ENCODE data around the gene GPR39. TPM values are rescaled to one million over a fixed set of nuclear protein-coding genes. Genes with fewer than 3 reads are reported as not detected.

Gene GPR39
- total and polyA plus RNA-seq, 4 donors = 0.23 to 0.42 TPM; not detected in 2

DNA sequence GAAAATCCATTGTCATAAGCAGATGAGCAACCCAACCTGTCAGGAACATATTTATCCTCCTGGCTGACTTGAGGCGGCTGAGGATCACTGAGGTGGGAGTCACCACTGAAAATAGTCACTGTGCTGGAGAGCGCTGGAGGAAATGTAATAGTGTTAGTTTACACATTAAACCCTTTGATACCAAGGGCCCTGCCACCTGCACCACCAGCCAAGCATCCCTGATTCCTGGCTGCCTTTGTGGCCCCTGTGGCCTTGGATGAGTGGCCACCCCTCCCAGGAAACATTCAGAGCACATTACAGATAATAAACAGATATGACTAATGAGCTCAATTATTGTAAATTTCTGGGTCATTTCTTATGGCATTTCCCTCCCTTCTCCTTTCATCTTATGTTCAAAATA is 147.5 kb downstream of the GPR39 start:
- intact Hi-C loops (cut with DNase I) = no loop called here
- no peaks in the 10 kb centered on the region for H3K4me1 ChIP-seq (ENCODE audit: control insufficient read depth in 1 of 2, insufficient read depth in 2 of 2, low read length in 2 of 2)
- no peak overlapping the region for H3K27ac ChIP-seq (ENCODE audit: low read depth in 1 of 2, low read length in 2 of 2)
- no peaks in the 10 kb centered on the region for H3K27me3 ChIP-seq (ENCODE audit: control insufficient read depth in 1 of 2, insufficient read depth in 2 of 2, low read length in 1 of 2)
- DNase-seq = no peak
- no peak overlapping the region for H3K4me3 ChIP-seq (ENCODE audit: low read length in 2 of 2)
- no peaks in the 10 kb centered on the region for H3K9me3 ChIP-seq (ENCODE audit: control insufficient read depth, low read length)
- H3K36me3 ChIP-seq (ENCODE audit: control insufficient read depth in 1 of 2, insufficient read depth in 2 of 2, low read length in 1 of 2) = no peaks in the 10 kb centered on the region
- WGBS, 2 donors = 94 to 95% methylated on average over 2 of the region's 2 CpGs
- ATAC-seq (ENCODE audit: low FRiP score) = no peak

DNA sequence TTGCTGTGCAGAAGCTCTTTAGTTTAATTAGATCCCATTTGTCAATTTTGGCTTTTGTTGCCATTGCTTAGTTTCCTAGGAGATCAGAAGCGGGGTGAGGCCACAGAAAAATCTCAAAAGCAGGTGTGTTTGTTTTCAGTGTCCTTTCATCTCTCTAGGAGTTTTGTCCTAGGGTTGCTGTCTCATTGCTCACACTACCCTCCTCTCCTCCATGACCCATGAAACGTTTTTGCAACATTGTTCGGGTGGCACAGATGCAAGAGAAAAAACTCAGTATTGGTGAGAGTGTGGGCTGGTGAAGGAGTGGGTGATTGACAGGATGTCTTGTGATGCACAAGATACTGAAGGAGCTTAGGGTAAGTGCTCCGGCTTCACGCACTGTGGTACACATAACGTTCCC is 149.8 kb downstream of the GPR39 start:
- no peak for DNase-seq

DNA sequence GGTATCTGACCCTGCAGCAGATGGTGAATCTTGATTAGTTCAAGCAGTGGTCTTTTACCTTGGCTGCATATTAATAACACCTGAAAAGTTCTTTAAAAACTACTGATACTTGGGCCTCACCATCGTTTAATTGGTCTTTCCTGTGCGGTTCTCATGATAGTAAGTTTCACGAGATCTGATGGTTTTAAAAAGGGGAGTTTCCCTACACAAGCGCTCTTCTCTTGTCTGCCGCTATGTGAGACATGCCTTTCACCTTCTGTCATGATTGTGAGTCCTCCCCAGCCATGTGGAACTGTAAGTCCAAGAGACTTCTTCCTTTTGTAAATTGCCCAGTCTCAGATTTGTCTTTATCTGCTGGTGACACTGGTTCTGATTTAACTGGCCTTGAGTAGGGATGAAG is 151.1 kb downstream of the GPR39 start:
- H3K27me3 ChIP-seq (ENCODE audit: control insufficient read depth in 1 of 2, insufficient read depth in 2 of 2, low read length in 1 of 2) = no peaks in the 10 kb centered on the region
- ATAC-seq (ENCODE audit: low FRiP score) (no peak), DNase-seq (no peak)
- H3K9me3 ChIP-seq (ENCODE audit: control insufficient read depth, low read length) = no peaks in the 10 kb centered on the region
- WGBS, 2 donors = 86 to 91% methylated on average over 5 of the region's 5 CpGs
- no peak overlapping the region for H3K27ac ChIP-seq (ENCODE audit: low read depth in 1 of 2, low read length in 2 of 2)
- no peaks in the 10 kb centered on the region for H3K4me1 ChIP-seq (ENCODE audit: control insufficient read depth in 1 of 2, insufficient read depth in 2 of 2, low read length in 2 of 2)
- H3K36me3 ChIP-seq (ENCODE audit: control insufficient read depth in 1 of 2, insufficient read depth in 2 of 2, low read length in 1 of 2) = no peaks in the 10 kb centered on the region
- no peak overlapping the region for H3K4me3 ChIP-seq (ENCODE audit: low read length in 2 of 2)
- intact Hi-C loops (cut with DNase I) = no loop called here

More for the DNA sequence above, 149.8 kb downstream of the GPR39 start:
- Histone ChIP-seq H3K27ac (ENCODE audit: low read depth in 1 of 2, low read length in 2 of 2) (no peak overlapping the region), H3K9me3 (ENCODE audit: control insufficient read depth, low read length) (no peaks in the 10 kb centered on the region), H3K4me1 (ENCODE audit: control insufficient read depth in 1 of 2, insufficient read depth in 2 of 2, low read length in 2 of 2) (no peaks in the 10 kb centered on the region), H3K27me3 (ENCODE audit: control insufficient read depth in 1 of 2, insufficient read depth in 2 of 2, low read length in 1 of 2) (no peaks in the 10 kb centered on the region), H3K36me3 (ENCODE audit: control insufficient read depth in 1 of 2, insufficient read depth in 2 of 2, low read length in 1 of 2) (no peaks in the 10 kb centered on the region), H3K4me3 (ENCODE audit: low read length in 2 of 2) (no peak overlapping the region)
- 74 to 82% methylated on average over 6 of the region's 6 CpGs for WGBS, 2 donors
- ATAC-seq (ENCODE audit: low FRiP score) = no peak
- intact Hi-C loops (cut with DNase I) = no loop called here

DNA sequence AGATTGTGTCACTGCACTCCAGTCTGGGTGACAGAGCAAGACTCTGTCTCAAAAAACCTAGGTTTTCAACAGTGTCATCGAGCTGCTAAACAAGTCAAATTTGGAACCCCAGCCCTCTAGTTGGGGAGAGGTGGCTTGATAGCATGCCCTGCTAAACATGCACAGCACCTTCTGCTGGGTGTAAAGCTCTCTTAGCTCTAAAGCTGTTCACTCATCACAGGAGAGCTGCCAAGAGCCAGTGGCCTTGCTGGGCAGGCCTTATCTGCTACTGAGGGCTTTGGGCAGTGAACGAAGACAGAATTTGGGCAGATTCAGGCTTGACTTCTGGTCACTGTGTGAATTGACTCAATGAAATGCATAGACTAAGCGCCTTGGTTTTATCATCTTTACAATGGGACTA is 152.1 kb downstream of the GPR39 start:
- DNase-seq = no peak

DNA sequence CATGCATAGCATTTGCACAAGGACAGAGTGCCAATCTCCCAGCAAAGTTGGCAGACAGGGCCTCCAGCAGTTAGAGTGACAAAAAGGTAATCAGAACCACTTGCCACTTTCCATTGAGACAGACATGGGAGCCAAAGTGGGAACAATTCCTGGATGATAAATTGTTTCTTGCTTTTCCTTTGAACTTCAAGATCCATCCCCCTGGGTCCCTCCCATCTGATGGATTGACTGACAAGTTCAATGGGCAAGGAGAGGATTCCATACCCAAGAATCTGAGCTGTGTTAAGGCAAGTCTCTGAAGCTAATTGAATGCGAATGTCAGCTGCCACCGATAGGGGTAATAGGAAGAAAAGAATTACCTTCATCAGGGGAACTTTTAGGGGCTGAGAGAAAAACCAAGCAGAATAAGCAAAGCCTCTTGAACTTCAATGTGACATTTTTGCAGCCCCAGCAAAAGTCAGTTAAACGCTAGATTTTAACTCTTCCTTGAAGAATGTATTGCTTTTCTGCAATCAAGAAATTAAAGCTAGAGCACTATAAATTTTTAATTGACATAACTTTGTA is 156.9 kb downstream of the GPR39 start:
- no peaks in the 10 kb centered on the region for H3K4me1 ChIP-seq (ENCODE audit: control insufficient read depth in 1 of 2, insufficient read depth in 2 of 2, low read length in 2 of 2)
- ATAC-seq (ENCODE audit: low FRiP score) = no peak
- 67 to 71% methylated on average over 3 of the region's 3 CpGs for WGBS, 2 donors
- no peak overlapping the region for H3K4me3 ChIP-seq (ENCODE audit: low read length in 2 of 2)
- H3K9me3 ChIP-seq (ENCODE audit: control insufficient read depth, low read length) = no peaks in the 10 kb centered on the region
- no peak for DNase-seq
- intact Hi-C loops (cut with DNase I) = no loop called here
- H3K36me3 ChIP-seq (ENCODE audit: control insufficient read depth in 1 of 2, insufficient read depth in 2 of 2, low read length in 1 of 2) = no peaks in the 10 kb centered on the region
- H3K27me3 ChIP-seq (ENCODE audit: control insufficient read depth in 1 of 2, insufficient read depth in 2 of 2, low read length in 1 of 2) = no peaks in the 10 kb centered on the region
- no peak overlapping the region for H3K27ac ChIP-seq (ENCODE audit: low read depth in 1 of 2, low read length in 2 of 2)

More for the DNA sequence above, 152.1 kb downstream of the GPR39 start:
- Histone ChIP-seq H3K36me3 (ENCODE audit: control insufficient read depth in 1 of 2, insufficient read depth in 2 of 2, low read length in 1 of 2) (no peaks in the 10 kb centered on the region), H3K27me3 (ENCODE audit: control insufficient read depth in 1 of 2, insufficient read depth in 2 of 2, low read length in 1 of 2) (no peaks in the 10 kb centered on the region), H3K4me3 (ENCODE audit: low read length in 2 of 2) (no peak overlapping the region), H3K9me3 (ENCODE audit: control insufficient read depth, low read length) (no peaks in the 10 kb centered on the region), H3K27ac (ENCODE audit: low read depth in 1 of 2, low read length in 2 of 2) (no peak overlapping the region), H3K4me1 (ENCODE audit: control insufficient read depth in 1 of 2, insufficient read depth in 2 of 2, low read length in 2 of 2) (no peaks in the 10 kb centered on the region)
- intact Hi-C loops (cut with DNase I) = no loop called here
- ATAC-seq (ENCODE audit: low FRiP score) = no peak
- WGBS, 2 donors = 75 to 78% methylated on average over 3 of the region's 3 CpGs

DNA sequence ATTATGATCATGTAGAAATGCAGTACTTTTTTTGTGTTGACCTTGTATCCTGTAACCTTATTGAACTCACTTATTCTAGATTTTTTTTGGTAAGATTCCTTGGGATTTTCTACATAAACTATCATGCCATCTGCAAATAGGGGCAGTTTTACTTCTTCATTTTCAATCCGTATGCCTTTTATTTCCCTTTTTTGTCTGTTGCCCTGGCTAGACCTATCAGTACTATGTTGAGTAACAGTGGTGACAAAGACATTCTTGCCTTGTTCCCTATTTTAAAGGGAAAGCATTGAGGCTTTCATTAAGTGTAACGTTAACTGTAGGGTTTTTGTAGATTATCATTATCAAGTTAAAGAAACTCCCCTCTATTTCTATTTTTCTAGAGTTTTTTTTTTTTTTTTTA is 161.1 kb downstream of the GPR39 start:
- H3K27me3 ChIP-seq (ENCODE audit: control insufficient read depth in 1 of 2, insufficient read depth in 2 of 2, low read length in 1 of 2) = no peaks in the 10 kb centered on the region
- no peak overlapping the region for H3K27ac ChIP-seq (ENCODE audit: low read depth in 1 of 2, low read length in 2 of 2)
- ATAC-seq (ENCODE audit: low FRiP score) (no peak), DNase-seq (no peak)
- no peaks in the 10 kb centered on the region for H3K9me3 ChIP-seq (ENCODE audit: control insufficient read depth, low read length)
- intact Hi-C loops (cut with DNase I) = no loop called here
- H3K4me1 ChIP-seq (ENCODE audit: control insufficient read depth in 1 of 2, insufficient read depth in 2 of 2, low read length in 2 of 2) = no peaks in the 10 kb centered on the region
- no peaks in the 10 kb centered on the region for H3K36me3 ChIP-seq (ENCODE audit: control insufficient read depth in 1 of 2, insufficient read depth in 2 of 2, low read length in 1 of 2)
- WGBS, 2 donors = 57 to 80% methylated on average over 2 of the region's 2 CpGs
- H3K4me3 ChIP-seq (ENCODE audit: low read length in 2 of 2) = no peak overlapping the region

DNA sequence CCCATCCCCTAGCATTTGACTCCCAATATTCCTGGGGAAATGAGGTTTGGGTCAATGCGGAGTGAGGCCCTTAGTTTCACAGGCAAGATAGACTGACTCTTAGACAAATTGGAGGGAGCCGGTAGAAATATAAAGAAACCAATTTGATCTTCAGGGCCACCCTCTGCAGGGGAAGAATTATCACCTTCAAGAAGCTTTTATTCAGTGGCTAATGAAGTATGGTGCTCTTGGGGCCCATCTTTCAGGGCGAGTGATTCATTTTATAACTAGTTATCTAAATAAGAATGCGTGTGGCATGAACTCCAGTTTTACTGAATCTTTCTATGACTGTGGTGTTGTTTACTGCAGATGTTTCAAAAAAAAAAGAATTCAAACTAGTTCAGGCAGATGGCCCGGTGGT is 165.0 kb downstream of the GPR39 start:
- intact Hi-C loops (cut with DNase I) = no loop called here
- Histone ChIP-seq H3K4me1 (ENCODE audit: control insufficient read depth in 1 of 2, insufficient read depth in 2 of 2, low read length in 2 of 2) (no peaks in the 10 kb centered on the region), H3K4me3 (ENCODE audit: low read length in 2 of 2) (no peak overlapping the region), H3K36me3 (ENCODE audit: control insufficient read depth in 1 of 2, insufficient read depth in 2 of 2, low read length in 1 of 2) (no peaks in the 10 kb centered on the region), H3K9me3 (ENCODE audit: control insufficient read depth, low read length) (no peaks in the 10 kb centered on the region), H3K27me3 (ENCODE audit: control insufficient read depth in 1 of 2, insufficient read depth in 2 of 2, low read length in 1 of 2) (no peaks in the 10 kb centered on the region), H3K27ac (ENCODE audit: low read depth in 1 of 2, low read length in 2 of 2) (no peak overlapping the region)
- WGBS, 2 donors = 62 to 63% methylated on average over 5 of the region's 5 CpGs
- ATAC-seq (ENCODE audit: low FRiP score) (no peak), DNase-seq (no peak)

DNA sequence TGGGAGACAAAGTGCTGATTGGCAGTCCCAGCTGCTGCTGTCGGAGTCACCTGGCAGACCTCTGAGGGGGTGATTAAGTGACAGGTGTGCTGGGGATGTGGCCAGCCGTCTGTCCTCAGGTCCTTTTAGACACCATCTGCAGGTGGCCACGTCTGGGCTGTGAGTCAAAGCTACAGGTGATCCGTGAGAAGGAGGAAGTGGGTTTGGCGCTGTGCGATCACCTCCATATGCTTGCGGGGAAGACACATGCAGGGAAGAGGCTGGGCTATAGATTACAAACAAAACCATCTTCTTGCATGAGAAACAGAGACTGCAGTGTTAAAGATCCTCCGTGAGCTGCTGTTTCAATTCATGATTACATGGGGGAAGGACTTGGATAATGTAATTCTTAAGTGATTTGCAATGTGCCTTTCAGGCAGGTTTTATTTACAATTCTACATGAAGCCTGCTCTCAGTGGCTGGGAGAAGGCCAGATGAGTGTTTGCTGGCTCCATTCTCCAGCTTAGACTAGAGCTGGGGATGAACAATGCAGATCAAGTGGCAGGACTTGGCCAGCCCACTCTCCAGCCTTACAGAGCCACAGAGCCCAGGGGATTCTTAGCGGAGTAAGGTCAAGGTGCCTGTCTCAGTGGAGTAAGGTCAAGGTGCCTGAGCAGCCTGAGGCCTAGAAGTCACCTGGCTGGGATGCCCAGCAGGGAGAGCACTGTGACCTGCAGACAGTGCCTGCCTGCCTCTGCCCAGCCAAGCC is 165.6 kb downstream of the GPR39 start:
- Histone ChIP-seq H3K4me1 (ENCODE audit: control insufficient read depth in 1 of 2, insufficient read depth in 2 of 2, low read length in 2 of 2) (no peaks in the 10 kb centered on the region), H3K9me3 (ENCODE audit: control insufficient read depth, low read length) (no peaks in the 10 kb centered on the region), H3K36me3 (ENCODE audit: control insufficient read depth in 1 of 2, insufficient read depth in 2 of 2, low read length in 1 of 2) (no peaks in the 10 kb centered on the region), H3K27me3 (ENCODE audit: control insufficient read depth in 1 of 2, insufficient read depth in 2 of 2, low read length in 1 of 2) (no peaks in the 10 kb centered on the region), H3K27ac (ENCODE audit: low read depth in 1 of 2, low read length in 2 of 2) (no peak overlapping the region), H3K4me3 (ENCODE audit: low read length in 2 of 2) (no peak overlapping the region)
- WGBS, 2 donors = 78% methylated on average over 9 of the region's 9 CpGs
- intact Hi-C loops (cut with DNase I) = no loop called here
- ATAC-seq (ENCODE audit: low FRiP score) (no peak), DNase-seq (no peak)

DNA sequence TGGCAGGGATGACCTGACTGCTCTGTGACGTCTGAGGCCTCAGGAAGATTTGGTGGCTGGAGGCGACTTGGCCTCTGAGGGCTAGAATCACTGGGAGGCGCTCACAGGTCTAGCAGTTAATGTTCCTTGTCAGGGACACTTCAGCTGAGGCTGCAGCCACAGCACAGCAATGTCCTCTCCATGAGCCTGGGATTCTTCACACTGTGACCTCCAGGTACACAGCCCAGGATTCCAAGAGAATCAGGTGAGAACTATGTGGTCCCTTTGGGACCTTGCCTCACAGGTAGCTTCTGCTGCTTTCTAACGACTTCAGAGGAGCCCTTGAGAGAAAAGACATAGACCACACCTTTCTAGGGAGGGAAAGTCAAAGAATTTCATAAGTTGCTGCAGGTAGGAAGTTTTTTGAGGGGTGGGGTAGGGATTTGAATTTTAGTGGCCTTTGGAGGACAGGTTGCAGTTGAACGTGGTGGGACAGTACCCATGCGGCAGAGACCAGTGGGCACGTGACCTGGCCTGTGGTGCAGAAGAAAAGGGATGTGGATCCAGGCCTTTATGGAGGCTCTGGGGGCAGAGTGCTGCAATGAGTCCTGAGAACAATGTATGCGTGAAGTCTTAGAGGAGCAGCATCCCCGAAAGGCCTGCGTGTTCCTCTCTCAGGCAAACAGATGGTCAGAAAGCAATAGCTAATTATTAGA is 167.2 kb downstream of the GPR39 start:
- H3K36me3 ChIP-seq (ENCODE audit: control insufficient read depth in 1 of 2, insufficient read depth in 2 of 2, low read length in 1 of 2) = no peaks in the 10 kb centered on the region
- no peaks in the 10 kb centered on the region for H3K4me1 ChIP-seq (ENCODE audit: control insufficient read depth in 1 of 2, insufficient read depth in 2 of 2, low read length in 2 of 2)
- H3K27me3 ChIP-seq (ENCODE audit: control insufficient read depth in 1 of 2, insufficient read depth in 2 of 2, low read length in 1 of 2) = no peaks in the 10 kb centered on the region
- 85 to 86% methylated on average over 10 of the region's 10 CpGs for WGBS, 2 donors
- no peak for DNase-seq
- intact Hi-C loops (cut with DNase I) = no loop called here
- no peak overlapping the region for H3K27ac ChIP-seq (ENCODE audit: low read depth in 1 of 2, low read length in 2 of 2)
- no peaks in the 10 kb centered on the region for H3K9me3 ChIP-seq (ENCODE audit: control insufficient read depth, low read length)
- no peak for ATAC-seq (ENCODE audit: low FRiP score)
- no peak overlapping the region for H3K4me3 ChIP-seq (ENCODE audit: low read length in 2 of 2)

Data from aorta (tissue), 5 donors.